T-cell (primary cell): ENCODE data around the gene AGAP1. TPM values are rescaled to one million over a fixed set of nuclear protein-coding genes. Genes with fewer than 3 reads are reported as not detected.

Source experiments
- ATAC-seq, 4 experiments: fragments of 200-7000 bp in 3 of 4; fragments of 150-1000 bp in 1 of 4; cut with Tn5 transposase; replicated peaks in 1 of 4; 1 replicate in 3 of 4; 2 replicates in 1 of 4; pipeline ENCODE4 v1.10.0; 2021; ENCODE audit warnings: moderate library complexity in 3 of 4, mild to moderate bottlenecking in 2 of 4, moderate number of reproducible peaks in 1 of 4
- CTCF ChIA-PET, 2 donors: fragments of 300-600 bp; sonication (Branson Sonifier 250); formaldehyde crosslinking; loops; one replicate each; lab custom pipeline; 2022; ENCODE audit warnings: antibody characterized with exemption in 2 of 2; lab: Charles Lee
- POLR2A ChIA-PET, 2 donors: fragments of 300-600 bp; sonication (Branson Sonifier 250); formaldehyde crosslinking; loops; one replicate each; lab custom pipeline; 2022; ENCODE audit warnings: antibody characterized with exemption in 2 of 2; lab: Charles Lee
- DNase-seq, 35 experiments: peaks; one replicate each; pipeline versions ENCODE4 v3.0.0 to v3.0.0-alpha.2; 2013 to 2023
- H3K27ac ChIP-seq: one replicate; pipeline ENCODE4 v1.5.1; 2013; ENCODE audit warnings: low read length
- H3K27me3 ChIP-seq, 2 experiments: replicated peaks in 1 of 2; 1 replicate in 1 of 2; 2 replicates in 1 of 2; pipeline versions ENCODE4 v1.6.1 to v1.7.0; 2013; ENCODE audit warnings: low read length in 1 of 2, mixed read lengths in 1 of 2; ENCODE audit not compliant: control insufficient read depth in 2 of 2, insufficient read depth in 2 of 2; ENCODE audit errors: extremely low read depth in 1 of 2
- H3K36me3 ChIP-seq, 2 donors: 1 replicate in 1 of 2; 2 replicates in 1 of 2; pipeline versions ENCODE4 v1.6.1 to v1.7.0; 2013; ENCODE audit warnings: low read length in 1 of 2; ENCODE audit not compliant: control insufficient read depth in 2 of 2, insufficient read depth in 1 of 2; ENCODE audit errors: extremely low read depth in 1 of 2
- H3K4me1 ChIP-seq, 2 experiments: 1 replicate in 1 of 2; 2 replicates in 1 of 2; pipeline versions ENCODE4 v1.6.1 to v1.7.0; 2013; ENCODE audit warnings: low read length in 2 of 2, mixed read lengths in 1 of 2; ENCODE audit not compliant: insufficient read depth in 2 of 2, control insufficient read depth in 1 of 2; ENCODE audit errors: extremely low read depth in 1 of 2
- H3K4me3 ChIP-seq, 2 donors: 1 replicate in 1 of 2; 2 replicates in 1 of 2; pipeline versions ENCODE4 v1.5.1 to v1.7.0; 2013; ENCODE audit warnings: mild to moderate bottlenecking in 2 of 2, low read length in 1 of 2, moderate library complexity in 1 of 2; ENCODE audit not compliant: control insufficient read depth in 1 of 2; ENCODE audit errors: extremely low read depth in 1 of 2
- H3K9me3 ChIP-seq: 2 replicates; pipeline ENCODE4 v1.7.0; 2013
- H3K27ac Mint-ChIP-seq, 2 donors: one replicate each; pipeline ENCODE4 v1.8.0; 2020 to 2021; ENCODE audit warnings: mild to moderate bottlenecking in 2 of 2, mixed read lengths in 2 of 2
- H3K27me3 Mint-ChIP-seq, 2 donors: one replicate each; pipeline ENCODE4 v1.8.0; 2021 to 2022; ENCODE audit warnings: mixed read lengths in 2 of 2
- H3K36me3 Mint-ChIP-seq: one replicate; pipeline ENCODE4 v1.8.0; 2021; ENCODE audit warnings: mixed read lengths
- H3K4me1 Mint-ChIP-seq, 3 donors: one replicate each; pipeline ENCODE4 v1.8.0; 2020 to 2022; ENCODE audit warnings: mixed read lengths in 3 of 3, mild to moderate bottlenecking in 1 of 3
- H3K4me3 Mint-ChIP-seq, 3 donors: one replicate each; pipeline ENCODE4 v1.8.0; 2020 to 2022; ENCODE audit warnings: mild to moderate bottlenecking in 3 of 3, mixed read lengths in 3 of 3, moderate library complexity in 3 of 3
- H3K9me3 Mint-ChIP-seq, 3 donors: one replicate each; pipeline ENCODE4 v1.8.0; 2020 to 2022; ENCODE audit warnings: mixed read lengths in 3 of 3
- WGBS: methylation state at CpG from one replicate; pipeline ENCODE4 v1.1.5; 2013; ENCODE audit warnings: missing lambda C conversion rate; ENCODE audit not compliant: insufficient coverage; 5-methylcytosine and 5-hydroxymethylcytosine counted together
- total RNA-seq, 35 experiments: library from RNA in 6 of 35; stranded (reverse) in 6 of 35; fragments of 120-200 nt in 1 of 35; gene quantifications; one replicate each; pipeline versions ENCODE4 v1.2.1 to v1.2.4 and lab custom pipeline; 2013 to 2026

AGAP1 gene
- total RNA-seq, 5 donors from 2014 or later (not counting 1 experiment from before 2014, with no cell fraction given) = 3.9 to 15.6 (median 5.2) TPM

GRCh38 chr2:235567842-235568241 is 74.0 kb downstream of the AGAP1 start:
- CTCF ChIA-PET = no interaction called here
- H3K9me3 Mint-ChIP-seq = no peaks in the 10 kb centered on the region

GRCh38 chr2:235568431-235568830 is 74.6 kb downstream of the AGAP1 start:
- Histone ChIP-seq H3K27me3 (peaks cover 0 to 32% of the 10 kb centered on the region in 2 experiments), H3K27ac (no peak overlapping the region), H3K4me1 (no peaks in the 10 kb centered on the region), H3K9me3 (no peaks in the 10 kb centered on the region), H3K4me3 (no peak overlapping the region), H3K36me3 (no peaks in the 10 kb centered on the region)
- no peak for ATAC-seq
- Mint-ChIP-seq H3K9me3 (no peaks in the 10 kb centered on the region), H3K4me1 (no peaks in the 10 kb centered on the region), H3K27me3 (peaks cover 24% of the 10 kb centered on the region in 2 donors), H3K27ac (no peak overlapping the region), H3K4me3 (no peak overlapping the region), H3K36me3 (no peaks in the 10 kb centered on the region)
- ChIA-PET CTCF (no interaction called here), POLR2A (no interaction called here)
- no peak for DNase-seq
- WGBS = 56% methylated on average over 7 of the region's 9 CpGs

More at GRCh38 chr2:235567842-235568241, 74.0 kb downstream of the AGAP1 start:
- Histone ChIP-seq H3K27me3 (peaks cover 0 to 36% of the 10 kb centered on the region in 2 experiments), H3K36me3 (no peaks in the 10 kb centered on the region), H3K4me3 (no peak overlapping the region), H3K9me3 (no peaks in the 10 kb centered on the region), H3K27ac (no peak overlapping the region), H3K4me1 (no peaks in the 10 kb centered on the region)
- Mint-ChIP-seq H3K27me3 (peaks cover 27 to 28% of the 10 kb centered on the region in 2 donors), H3K27ac (no peak overlapping the region), H3K4me3 (no peak overlapping the region), H3K4me1 (peaks cover 0 to 2% (median 0%) of the 10 kb centered on the region in 3 donors), H3K36me3 (no peaks in the 10 kb centered on the region)
- DNase-seq = no peak
- WGBS = 75% methylated on average over 5 of the region's 5 CpGs
- POLR2A ChIA-PET = no interaction called here
- ATAC-seq = no peak

- no peaks in the 10 kb centered on the region for H3K9me3 Mint-ChIP-seq
- Histone ChIP-seq H3K27ac (no peak overlapping the region), H3K9me3 (no peaks in the 10 kb centered on the region), H3K4me1 (no peaks in the 10 kb centered on the region), H3K36me3 (no peaks in the 10 kb centered on the region), H3K27me3 (peaks cover 0 to 29% of the 10 kb centered on the region in 2 experiments), H3K4me3 (no peak overlapping the region)
- ChIA-PET POLR2A (no interaction called here), CTCF (no interaction called here)
- ATAC-seq = no peak
- H3K36me3 Mint-ChIP-seq = no peaks in the 10 kb centered on the region
- no CpG with 5 or more reads among the region's 7 CpGs for WGBS
- DNase-seq = no peak
- no peak overlapping the region for H3K4me3 Mint-ChIP-seq
- no peaks in the 10 kb centered on the region for H3K4me1 Mint-ChIP-seq
- H3K27me3 Mint-ChIP-seq = peaks cover 21 to 24% of the 10 kb centered on the region in 2 donors
- H3K27ac Mint-ChIP-seq = no peak overlapping the region
These were observed 76.0 kb downstream of the AGAP1 start for GRCh38 chr2:235569837-235570236.

- H3K4me3 ChIP-seq = no peak overlapping the region
- Mint-ChIP-seq H3K27me3 (peaks cover 21 to 24% of the 10 kb centered on the region in 2 donors), H3K27ac (no peak overlapping the region), H3K4me1 (no peaks in the 10 kb centered on the region), H3K4me3 (no peak overlapping the region), H3K9me3 (no peaks in the 10 kb centered on the region), H3K36me3 (no peaks in the 10 kb centered on the region)
- peaks cover 0 to 25% of the 10 kb centered on the region in 2 experiments for H3K27me3 ChIP-seq
- ATAC-seq (no peak), DNase-seq (no peak)
- WGBS = 83% methylated on average over 2 of the region's 4 CpGs
- CTCF ChIA-PET = no interaction called here
- no peaks in the 10 kb centered on the region for H3K36me3 ChIP-seq
- no peak overlapping the region for H3K27ac ChIP-seq
- no peaks in the 10 kb centered on the region for H3K9me3 ChIP-seq
- no peaks in the 10 kb centered on the region for H3K4me1 ChIP-seq
- POLR2A ChIA-PET = no interaction called here
These were observed 76.4 kb downstream of the AGAP1 start for GRCh38 chr2:235570256-235570655.

- no peak overlapping the region for H3K4me3 Mint-ChIP-seq
- Histone ChIP-seq H3K27me3 (peaks cover 0 to 24% of the 10 kb centered on the region in 2 experiments), H3K27ac (no peak overlapping the region), H3K9me3 (no peaks in the 10 kb centered on the region), H3K36me3 (no peaks in the 10 kb centered on the region), H3K4me1 (no peaks in the 10 kb centered on the region), H3K4me3 (no peak overlapping the region)
- no peak overlapping the region for H3K27ac Mint-ChIP-seq
- no peaks in the 10 kb centered on the region for H3K36me3 Mint-ChIP-seq
- peaks cover 20 to 22% of the 10 kb centered on the region in 2 donors for H3K27me3 Mint-ChIP-seq
- 42% methylated on average over 2 of the region's 9 CpGs for WGBS
- no peaks in the 10 kb centered on the region for H3K9me3 Mint-ChIP-seq
- ChIA-PET CTCF (no interaction called here), POLR2A (no interaction called here)
- no peak for DNase-seq
- no peaks in the 10 kb centered on the region for H3K4me1 Mint-ChIP-seq
- no peak for ATAC-seq
These were observed 77.3 kb downstream of the AGAP1 start for GRCh38 chr2:235570966-235571692.

GRCh38 chr2:235572592-235572991 is 78.7 kb downstream of the AGAP1 start:
- H3K9me3 ChIP-seq = no peaks in the 10 kb centered on the region
- no peak overlapping the region for H3K27ac ChIP-seq
- no peak overlapping the region for H3K4me3 ChIP-seq
- H3K27me3 ChIP-seq = peaks cover 0 to 15% of the 10 kb centered on the region in 2 experiments
- no peak for ATAC-seq
- peaks cover 7 to 11% of the 10 kb centered on the region in 2 donors for H3K27me3 Mint-ChIP-seq
- no peaks in the 10 kb centered on the region for H3K4me1 ChIP-seq
- H3K9me3 Mint-ChIP-seq = no peaks in the 10 kb centered on the region
- H3K36me3 ChIP-seq = no peaks in the 10 kb centered on the region
- H3K27ac Mint-ChIP-seq = no peak overlapping the region
- ChIA-PET POLR2A (no interaction called here), CTCF (no interaction called here)
- no peaks in the 10 kb centered on the region for H3K36me3 Mint-ChIP-seq
- DNase-seq = no peak
- no peak overlapping the region for H3K4me3 Mint-ChIP-seq
- H3K4me1 Mint-ChIP-seq = no peaks in the 10 kb centered on the region
- WGBS = 71% methylated on average over 6 of the region's 7 CpGs
